Measurements from ENCODE around the gene TLNRD1.

Gene TLNRD1

DNA sequence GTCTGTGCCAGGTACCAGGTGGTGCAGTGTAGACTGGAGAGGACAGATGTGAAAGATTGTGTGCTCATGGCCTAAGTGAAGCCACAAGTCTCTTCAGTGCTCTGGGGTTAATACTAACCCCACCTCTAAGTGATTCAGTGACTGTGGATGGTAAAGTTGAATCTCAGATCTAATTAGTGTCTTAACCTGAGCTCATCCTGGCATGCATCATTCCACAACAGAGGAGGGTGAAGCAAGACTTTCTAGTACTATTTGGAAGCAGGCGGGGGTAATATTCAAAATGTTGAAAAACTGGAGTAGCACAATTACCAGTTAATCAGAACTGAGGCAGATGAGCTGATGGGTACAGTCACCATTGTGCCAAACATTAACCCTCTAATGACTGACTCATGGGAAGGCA is 8.3 kb upstream of the TLNRD1 start:
- H3K4me3 ChIP-seq (ENCODE audit: low read depth, low read length): no peak overlapping the region
- no peak for TF ChIP-seq CTCF (IDR thresholded peaks at IDR 0.05; ENCODE audit: low read depth, low read length, missing control alignments)

GRCh38 chr15:80996247-80996646 is 4.5 kb upstream of the TLNRD1 start:
- no peak for DNase-seq (ENCODE audit: low read depth)
- TF ChIP-seq CTCF (IDR thresholded peaks at IDR 0.05; ENCODE audit: low read depth, low read length, missing control alignments): peak; percentile 65
- no peak overlapping the region for H3K4me3 ChIP-seq (ENCODE audit: low read depth, low read length)

More for the DNA sequence above, 8.3 kb upstream of the TLNRD1 start:
- DNase-seq (ENCODE audit: low read depth): no peak

DNA sequence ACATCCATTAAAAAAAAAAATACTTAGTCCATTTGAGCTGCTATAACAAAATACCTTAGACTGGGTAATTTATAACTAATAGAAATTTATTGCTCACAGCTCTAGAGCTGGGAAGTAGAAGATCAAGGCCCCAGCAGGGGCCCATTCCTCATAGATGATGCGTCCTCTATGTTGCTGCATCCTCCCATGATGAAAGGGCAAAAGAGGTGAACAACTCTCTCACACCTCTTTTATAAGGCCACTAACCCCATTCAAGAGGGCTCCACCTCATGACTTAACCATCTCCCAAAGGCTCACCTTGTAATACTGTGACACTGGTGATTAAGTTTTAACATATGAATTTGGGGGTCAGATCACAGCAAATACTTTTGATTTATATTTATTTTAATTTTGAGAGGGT is 3.0 kb upstream of the TLNRD1 start:
- H3K4me3 ChIP-seq (ENCODE audit: low read depth, low read length): no peak overlapping the region
- DNase-seq (ENCODE audit: low read depth): no peak
- TF ChIP-seq CTCF (IDR thresholded peaks at IDR 0.05; ENCODE audit: low read depth, low read length, missing control alignments): no peak

DNA sequence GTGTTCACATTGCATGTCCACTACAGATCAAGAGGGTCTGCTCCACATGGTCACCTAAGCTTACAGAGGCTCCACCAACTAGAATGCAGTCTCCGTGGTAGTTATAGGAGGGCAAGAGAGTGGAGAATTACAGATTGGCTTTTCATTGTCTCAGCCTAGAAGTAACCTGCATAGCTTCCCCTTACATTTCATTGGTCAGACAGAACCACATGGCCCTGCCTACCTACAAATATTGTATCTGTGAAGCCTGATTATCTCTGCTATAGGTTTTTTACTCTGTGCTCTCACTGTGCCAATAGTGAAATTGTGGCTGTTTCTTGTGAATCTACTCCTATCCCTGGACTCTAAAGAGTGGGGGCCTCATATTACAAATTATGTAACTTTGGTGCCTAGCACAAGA is 2.5 kb upstream of the TLNRD1 start:
- DNase-seq (ENCODE audit: low read depth): no peak
- no peak overlapping the region for H3K4me3 ChIP-seq (ENCODE audit: low read depth, low read length)
- no peak for TF ChIP-seq CTCF (IDR thresholded peaks at IDR 0.05; ENCODE audit: low read depth, low read length, missing control alignments)

GRCh38 chr15:80999623-81000036 is 1.1 kb upstream of the TLNRD1 start:
- peak overlapping the region; percentile 97 for H3K4me3 ChIP-seq (ENCODE audit: low read depth, low read length)
- DNase-seq (ENCODE audit: low read depth): peak; percentile 87
- no peak for TF ChIP-seq CTCF (IDR thresholded peaks at IDR 0.05; ENCODE audit: low read depth, low read length, missing control alignments)

GRCh38 chr15:81000144-81000623 is 539 bp upstream of the TLNRD1 start:
- peak overlapping the region; percentile 97 for H3K4me3 ChIP-seq (ENCODE audit: low read depth, low read length)
- no peak for TF ChIP-seq CTCF (IDR thresholded peaks at IDR 0.05; ENCODE audit: low read depth, low read length, missing control alignments)
- no peak for DNase-seq (ENCODE audit: low read depth)
